Measurements from ENCODE around the gene RAP1A. TPM values are rescaled to one million over a fixed set of nuclear protein-coding genes. Genes with fewer than 3 reads are reported as not detected.
"Not testable (repeated sequence)": the region's sequence is repeated elsewhere in the genome, so short reads cannot be mapped to it uniquely, and the experiment has no call there.

Gene RAP1A
- total RNA-seq, 4 donors from 2014 or later, result 49.3 to 82.6 (median 70.8) TPM

DNA sequence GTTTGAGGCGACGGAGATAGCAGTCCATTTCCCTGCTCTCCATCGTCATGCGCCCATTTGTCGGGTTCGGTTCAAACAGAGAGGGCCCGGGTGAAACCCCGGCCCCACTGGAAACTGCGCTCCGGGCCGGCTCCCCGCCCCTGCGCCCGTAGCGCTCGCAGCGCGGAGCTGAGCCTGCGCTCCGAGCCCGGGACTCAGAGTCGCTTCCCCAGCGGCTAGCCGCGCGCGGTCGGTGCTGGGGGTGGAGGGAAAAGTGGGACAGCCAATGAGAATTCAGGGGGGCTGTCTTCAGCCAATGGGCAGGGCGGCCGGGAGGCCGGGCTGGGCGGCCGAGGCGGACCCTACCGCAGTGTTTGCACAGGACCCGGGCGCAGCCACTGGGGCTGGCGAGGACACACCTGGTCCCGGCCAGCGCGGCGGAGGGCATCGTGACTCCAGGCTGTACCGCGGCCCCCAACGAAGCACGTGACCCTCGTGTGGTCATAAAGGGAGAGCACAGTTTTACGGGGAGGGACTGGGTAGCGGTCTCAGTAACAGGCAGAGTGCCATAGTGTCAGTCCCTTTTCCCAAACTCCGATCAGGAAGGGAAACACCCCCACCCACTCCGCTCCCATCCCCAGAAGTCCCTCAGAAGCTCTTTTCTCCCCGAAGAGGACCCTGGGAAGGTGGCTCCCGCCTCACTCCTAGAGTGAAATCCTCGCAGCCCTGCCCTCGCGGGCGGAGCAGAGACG is 119.8 kb downstream of the RAP1A start, which contains the start of gene INKA2:
Gene INKA2, minus strand, starts transcription at position 202 of the 731 bp plus-strand sequence. Its CDS starts 153 bp downstream, at position 49.
- peak; percentile 50 for DNase-seq (ENCODE audit: low spot score)
- TF ChIP-seq, protein P1, sequence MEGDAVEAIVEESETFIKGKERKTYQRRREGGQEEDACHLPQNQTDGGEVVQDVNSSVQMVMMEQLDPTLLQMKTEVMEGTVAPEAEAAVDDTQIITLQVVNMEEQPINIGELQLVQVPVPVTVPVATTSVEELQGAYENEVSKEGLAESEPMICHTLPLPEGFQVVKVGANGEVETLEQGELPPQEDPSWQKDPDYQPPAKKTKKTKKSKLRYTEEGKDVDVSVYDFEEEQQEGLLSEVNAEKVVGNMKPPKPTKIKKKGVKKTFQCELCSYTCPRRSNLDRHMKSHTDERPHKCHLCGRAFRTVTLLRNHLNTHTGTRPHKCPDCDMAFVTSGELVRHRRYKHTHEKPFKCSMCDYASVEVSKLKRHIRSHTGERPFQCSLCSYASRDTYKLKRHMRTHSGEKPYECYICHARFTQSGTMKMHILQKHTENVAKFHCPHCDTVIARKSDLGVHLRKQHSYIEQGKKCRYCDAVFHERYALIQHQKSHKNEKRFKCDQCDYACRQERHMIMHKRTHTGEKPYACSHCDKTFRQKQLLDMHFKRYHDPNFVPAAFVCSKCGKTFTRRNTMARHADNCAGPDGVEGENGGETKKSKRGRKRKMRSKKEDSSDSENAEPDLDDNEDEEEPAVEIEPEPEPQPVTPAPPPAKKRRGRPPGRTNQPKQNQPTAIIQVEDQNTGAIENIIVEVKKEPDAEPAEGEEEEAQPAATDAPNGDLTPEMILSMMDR (IDR thresholded peaks at IDR 0.05), result no peak
- ATAC-seq (ENCODE audit: low FRiP score), result peak; percentile 88

DNA sequence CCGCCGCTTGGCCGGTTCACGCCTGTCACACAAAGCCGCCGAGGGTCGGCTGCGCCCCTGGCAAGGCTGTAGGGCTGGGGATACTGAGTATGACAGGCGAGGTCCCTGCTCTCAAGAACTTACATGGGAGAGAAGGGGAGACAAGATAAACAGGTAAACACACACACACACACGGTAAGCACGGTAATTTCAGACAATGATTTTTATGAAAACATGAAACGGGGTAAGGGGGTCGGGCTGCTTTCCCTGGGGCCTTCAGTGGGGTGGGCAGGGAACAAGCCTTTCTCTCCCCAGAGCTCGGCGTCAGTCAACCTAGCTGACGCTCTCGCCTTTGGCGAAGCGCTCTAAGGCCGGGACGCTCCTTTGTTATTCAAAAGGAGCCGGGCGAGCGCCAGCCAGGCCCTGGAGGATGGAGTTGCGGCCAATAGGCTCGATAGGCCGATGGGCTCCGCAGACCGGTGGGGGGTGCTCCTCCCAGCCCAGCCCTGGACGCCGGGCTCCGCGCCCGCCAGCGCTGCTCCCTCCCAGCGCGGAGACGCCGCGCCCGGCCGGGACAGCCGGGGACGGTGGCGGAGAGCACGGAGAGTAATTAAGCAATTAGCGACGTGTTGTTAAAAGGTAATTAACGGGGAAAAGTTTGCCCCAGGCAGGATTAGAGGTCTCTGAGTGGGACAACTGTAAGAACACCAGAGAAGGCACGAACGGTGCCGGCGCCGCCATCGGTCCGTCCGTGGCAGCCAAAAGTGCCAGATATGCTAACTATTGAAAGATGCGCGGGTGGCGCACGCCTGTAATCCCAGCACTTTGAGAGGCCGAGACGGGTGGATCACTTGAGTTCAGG is 120.6 kb downstream of the RAP1A start:
- TF ChIP-seq, protein P1 (IDR thresholded peaks at IDR 0.05), result no peak
- DNase-seq (ENCODE audit: low spot score) (no peak), ATAC-seq (ENCODE audit: low FRiP score) (peak; percentile 46)

DNA sequence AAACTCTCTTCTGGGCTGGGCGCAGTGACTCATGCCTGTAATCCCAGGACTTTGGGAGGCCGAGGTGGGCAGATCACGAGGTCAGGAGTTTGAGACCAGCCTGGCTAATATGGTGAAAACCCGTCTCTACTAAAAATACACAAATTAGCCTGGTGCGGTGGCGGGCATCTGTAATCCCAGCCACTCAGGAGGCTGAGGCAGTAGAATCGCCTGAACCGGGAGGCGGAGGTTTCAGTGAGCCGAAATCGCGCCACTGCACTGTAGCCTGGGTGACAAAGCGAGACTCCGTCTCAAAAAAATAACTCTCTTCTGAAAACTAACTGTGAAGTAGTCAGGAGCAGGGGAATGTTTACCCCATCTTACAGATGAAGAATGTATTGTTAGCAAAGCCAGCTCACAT is 122.7 kb downstream of the RAP1A start:
- not testable (repeated sequence) for ATAC-seq (ENCODE audit: low FRiP score); DNase-seq (ENCODE audit: low spot score)

DNA sequence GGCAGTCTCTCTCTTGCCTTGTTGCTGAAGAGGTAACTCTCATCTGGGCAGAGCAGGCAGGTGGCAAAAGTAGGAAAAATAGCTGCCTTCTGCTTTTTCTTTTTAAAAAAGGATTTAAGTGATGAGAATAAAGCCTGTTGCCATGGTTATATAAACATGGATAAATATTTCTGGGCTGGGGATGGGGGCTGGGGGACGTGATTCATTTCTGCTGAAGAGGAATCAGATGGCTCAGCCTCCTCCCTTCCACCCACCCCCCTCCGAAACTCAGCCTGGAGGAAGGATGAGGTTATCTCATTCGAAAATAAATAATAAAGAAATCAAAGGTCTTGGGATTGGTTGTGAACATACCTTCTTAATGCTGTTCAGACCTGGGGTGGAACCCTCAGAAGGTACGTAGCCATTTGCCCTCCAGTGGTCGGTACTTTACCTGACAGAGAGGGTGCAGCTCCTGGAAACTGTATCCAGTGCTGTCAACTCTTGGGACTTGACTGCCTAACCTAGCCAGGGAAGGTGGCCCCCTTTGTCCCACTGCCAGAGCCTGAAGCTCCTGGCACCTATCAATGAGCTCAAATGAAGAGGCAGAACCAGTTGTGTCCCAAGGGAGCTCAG is 123.5 kb downstream of the RAP1A start:
- DNase-seq (ENCODE audit: low spot score), result no peak
- ATAC-seq (ENCODE audit: low FRiP score), result no peak
- TF ChIP-seq, protein P1 (IDR thresholded peaks at IDR 0.05), result no peak

DNA sequence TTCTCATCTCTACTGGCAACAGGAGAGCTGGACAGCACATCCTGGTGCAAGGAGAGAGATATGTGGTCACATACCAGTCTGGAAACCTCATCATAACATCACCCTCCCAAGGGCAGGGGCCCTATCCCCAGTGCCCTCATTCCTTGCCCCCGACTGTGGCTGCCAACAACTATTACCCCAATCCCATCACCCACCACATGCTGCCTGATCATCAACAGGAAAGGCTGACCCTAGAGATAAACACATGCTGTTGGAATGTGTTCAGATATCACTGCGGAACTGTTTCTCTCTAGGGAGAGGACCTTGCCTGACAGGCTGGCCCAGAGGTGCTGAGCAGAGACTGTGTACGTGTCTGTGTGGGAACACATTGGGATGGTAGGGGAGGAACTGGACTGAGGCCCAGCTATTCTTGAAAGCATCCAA is 124.1 kb downstream of the RAP1A start:
- TF ChIP-seq, protein P1 (IDR thresholded peaks at IDR 0.05), result no peak
- DNase-seq (ENCODE audit: low spot score) (no peak), ATAC-seq (ENCODE audit: low FRiP score) (no peak)

DNA sequence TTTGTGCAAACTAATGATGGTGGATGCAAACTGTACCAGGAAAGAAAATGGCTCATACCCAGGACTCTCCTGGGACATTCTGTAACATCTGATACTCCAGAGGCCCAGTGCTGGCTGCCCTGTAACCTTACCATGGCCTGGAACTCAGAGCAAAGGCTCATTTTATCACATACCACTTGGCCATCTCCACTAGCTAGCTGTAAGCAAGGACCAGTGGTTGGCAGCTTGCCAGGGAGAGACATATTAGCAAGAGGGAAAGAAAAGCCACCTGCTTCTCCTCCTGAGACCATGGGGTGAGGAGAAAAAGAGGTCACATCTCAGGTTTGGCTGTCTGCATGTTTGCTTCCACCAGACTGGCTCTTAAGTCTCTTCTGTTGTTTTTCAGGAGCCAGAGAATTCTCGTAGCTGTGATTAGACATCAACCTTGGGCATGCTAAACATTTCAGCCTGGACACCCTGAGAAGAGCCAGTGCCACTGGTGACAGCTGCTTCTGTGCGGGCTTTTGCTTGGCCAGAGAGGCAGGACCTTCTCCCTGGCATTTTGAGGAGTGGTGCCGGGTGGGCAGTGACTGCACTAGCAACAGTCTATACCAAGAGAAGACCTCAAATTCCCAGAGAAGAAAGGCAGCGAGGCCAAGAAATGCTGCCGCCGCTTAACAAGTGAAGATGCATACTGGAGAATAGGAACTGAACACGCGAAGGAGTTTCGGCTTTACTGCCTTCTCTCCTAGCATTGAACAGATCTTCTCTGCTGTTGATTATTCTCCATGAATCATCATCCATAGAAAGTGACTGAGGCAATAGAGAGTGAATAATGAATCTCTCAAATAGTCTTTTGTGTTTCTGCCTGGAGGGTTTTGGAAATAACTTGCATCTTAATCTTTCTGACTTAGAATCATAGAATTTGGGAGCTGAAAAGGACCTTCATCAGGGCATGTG is 126.4 kb downstream of the RAP1A start:
- TF ChIP-seq, protein P1 (IDR thresholded peaks at IDR 0.05), result no peak
- ATAC-seq (ENCODE audit: low FRiP score), result no peak
- DNase-seq (ENCODE audit: low spot score), result no peak
